Activated effector memory CD4-positive, alpha-beta T cell treated with Interleukin-2 at 50 U/mL for 16 hours (primary cell): Measurements from ENCODE around the gene HS6ST3.
"Not testable (repeated sequence)": the region's sequence is repeated elsewhere in the genome, so short reads cannot be mapped to it uniquely, and the experiment has no call there.

Experiments used
- DNase-seq: peaks from one replicate; pipeline ENCODE4 v3.0.0-alpha.2; 2020

The HS6ST3 gene

GRCh38 chr13:96093296-96094006 lies 3.5 kb downstream of the HS6ST3 start:
- no peak for DNase-seq

DNA sequence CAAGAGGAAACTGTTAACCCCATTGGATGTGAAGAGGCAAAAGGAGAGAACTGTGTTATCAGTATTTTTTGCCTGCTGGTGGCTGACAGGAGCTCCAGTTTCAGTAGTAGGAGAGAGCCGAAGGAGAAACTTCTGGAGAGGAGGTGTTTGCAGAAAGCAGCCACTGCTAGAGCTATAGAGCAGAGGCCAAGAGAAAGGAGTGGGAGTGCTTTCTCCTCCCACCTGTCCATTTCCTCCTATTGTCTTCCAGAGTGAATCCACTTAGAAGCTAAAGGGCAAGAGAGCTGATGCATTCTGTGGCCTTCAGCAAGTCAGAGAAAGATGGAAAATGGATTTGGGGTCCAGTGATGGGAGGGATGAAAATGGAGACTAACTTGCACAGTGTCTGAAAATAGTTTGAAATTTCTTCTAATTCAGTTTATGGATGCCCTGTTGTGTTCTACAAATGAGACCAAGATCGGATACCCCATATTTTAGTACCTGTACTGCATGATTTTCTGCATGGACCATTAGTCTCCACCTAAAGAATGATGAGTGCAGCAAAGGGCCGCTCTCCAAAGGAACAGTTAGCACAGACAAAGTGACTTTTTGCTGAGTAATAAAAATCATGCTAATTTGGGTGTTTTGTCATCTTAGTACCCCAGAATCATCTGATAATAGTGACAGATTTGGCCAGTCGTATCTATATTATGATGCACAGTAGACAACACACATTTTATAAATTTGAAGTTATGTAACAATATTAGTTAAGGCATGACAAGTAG lies 10.7 kb downstream of the HS6ST3 start:
- no peak for DNase-seq

GRCh38 chr13:96104516-96104915 lies 14.6 kb downstream of the HS6ST3 start:
- DNase-seq, result no peak

DNA sequence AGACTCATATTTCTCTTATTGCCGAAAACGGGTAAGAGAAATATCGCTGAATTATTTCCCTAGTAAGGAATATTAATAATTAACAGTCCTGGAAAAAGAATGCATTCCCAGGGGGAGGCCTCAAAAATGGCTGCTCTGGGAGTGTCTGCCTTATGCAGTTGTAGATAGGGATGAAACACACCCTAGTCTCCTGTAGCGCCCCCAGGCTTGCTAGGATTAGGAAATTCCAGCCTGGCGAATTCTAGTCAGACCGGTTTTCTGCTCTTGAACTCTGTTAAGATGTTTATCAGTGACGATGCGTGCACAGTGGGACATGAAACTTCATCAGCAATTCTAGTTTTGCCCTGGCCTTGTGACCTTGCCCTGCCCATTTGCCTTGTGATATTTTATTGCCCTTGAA lies 18.2 kb downstream of the HS6ST3 start:
- not testable (repeated sequence) for DNase-seq

GRCh38 chr13:96109125-96109524 lies 19.2 kb downstream of the HS6ST3 start:
- DNase-seq, result no peak

- DNase-seq, result no peak
These were observed 23.0 kb downstream of the HS6ST3 start for GRCh38 chr13:96112936-96113335.

- DNase-seq, result not testable (repeated sequence)
These were observed 25.5 kb downstream of the HS6ST3 start for GRCh38 chr13:96115368-96115767.

DNA sequence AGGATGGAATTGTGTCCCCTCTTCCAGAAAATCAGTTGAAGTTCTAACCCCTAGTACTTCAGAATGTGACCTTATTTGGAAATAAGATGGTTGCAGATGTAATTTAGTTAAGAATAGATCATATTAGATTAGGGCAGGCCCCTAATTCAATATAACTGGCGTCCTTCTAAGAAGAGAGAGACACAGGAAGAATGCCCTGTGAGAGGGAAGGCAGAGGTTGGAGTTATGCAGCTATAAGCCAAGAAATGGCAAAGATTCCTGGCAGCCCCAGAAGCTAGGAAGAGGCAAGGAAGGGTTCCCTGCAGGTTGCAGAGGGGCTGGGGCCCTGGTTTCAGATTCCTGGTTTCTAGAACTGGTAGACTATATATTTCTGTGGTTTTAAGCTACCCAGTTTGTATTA lies 30.0 kb downstream of the HS6ST3 start:
- DNase-seq, result no peak

DNA sequence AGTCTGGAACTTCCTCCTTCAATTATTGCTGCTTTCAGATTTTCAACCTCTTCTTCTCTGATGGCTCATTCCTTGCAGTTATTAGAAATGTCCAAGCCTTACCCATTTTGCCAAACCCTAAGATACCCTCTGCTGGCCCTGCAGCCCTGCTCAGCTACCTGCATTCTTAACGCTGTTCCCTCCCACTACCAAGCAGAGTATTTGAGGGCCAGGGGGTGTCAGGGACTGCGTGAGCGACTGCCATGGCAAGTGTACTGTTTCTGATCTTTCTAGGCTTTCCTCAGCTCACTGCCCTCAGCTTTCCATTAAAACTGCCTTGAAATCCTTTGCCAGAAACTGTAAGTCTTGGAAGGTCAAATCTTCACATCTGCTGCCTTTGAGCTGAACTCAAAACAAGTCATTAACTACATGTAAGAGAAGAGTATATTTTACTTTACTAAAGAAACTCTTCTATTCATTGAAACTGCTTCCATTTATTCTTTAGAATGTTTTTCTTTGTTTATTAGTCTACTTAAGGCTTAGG lies 41.0 kb downstream of the HS6ST3 start:
- no peak for DNase-seq

- DNase-seq, result no peak
These were observed 51.1 kb downstream of the HS6ST3 start for GRCh38 chr13:96141032-96141431.

GRCh38 chr13:96159725-96160124 lies 69.8 kb downstream of the HS6ST3 start:
- no peak for DNase-seq

DNA sequence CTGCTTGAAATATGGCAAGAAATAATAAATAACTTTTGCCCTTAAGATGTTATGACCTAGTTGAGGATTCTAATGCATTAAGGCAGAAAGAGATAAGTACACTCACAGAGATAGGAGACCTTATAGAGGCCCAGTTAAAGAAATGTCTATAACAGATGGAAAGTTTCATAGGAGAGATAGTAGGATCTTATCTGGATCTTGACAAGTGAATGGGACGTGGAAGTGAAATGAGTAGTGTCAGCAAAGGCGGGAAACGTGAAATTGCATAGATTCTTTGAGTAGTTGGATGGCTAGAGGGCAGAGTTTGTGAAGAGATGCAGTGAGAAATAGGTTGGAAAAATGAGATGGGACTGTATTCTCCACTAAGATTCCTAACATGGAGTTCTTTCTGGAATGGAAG lies 71.2 kb downstream of the HS6ST3 start:
- DNase-seq, result no peak

GRCh38 chr13:96165840-96166239 lies 75.9 kb downstream of the HS6ST3 start:
- no peak for DNase-seq

DNA sequence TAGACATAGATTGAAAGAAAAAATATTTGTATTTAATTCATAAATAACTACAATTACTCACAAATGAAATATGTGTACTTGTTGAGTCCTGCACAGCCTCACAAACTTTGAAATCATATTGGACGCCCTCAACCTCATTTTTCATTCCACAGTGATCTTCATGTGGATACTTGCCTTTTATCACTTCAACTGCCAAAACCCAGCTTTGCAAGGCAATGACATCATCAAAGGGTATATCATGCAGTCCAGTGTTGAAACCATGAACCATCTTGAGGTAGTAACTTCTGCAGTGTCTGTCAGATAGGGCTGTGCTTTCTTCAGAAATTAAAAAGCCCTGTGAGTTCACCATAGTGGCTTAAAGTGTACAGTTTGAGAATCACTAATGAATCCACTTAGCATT lies 82.2 kb downstream of the HS6ST3 start:
- no peak for DNase-seq

DNA sequence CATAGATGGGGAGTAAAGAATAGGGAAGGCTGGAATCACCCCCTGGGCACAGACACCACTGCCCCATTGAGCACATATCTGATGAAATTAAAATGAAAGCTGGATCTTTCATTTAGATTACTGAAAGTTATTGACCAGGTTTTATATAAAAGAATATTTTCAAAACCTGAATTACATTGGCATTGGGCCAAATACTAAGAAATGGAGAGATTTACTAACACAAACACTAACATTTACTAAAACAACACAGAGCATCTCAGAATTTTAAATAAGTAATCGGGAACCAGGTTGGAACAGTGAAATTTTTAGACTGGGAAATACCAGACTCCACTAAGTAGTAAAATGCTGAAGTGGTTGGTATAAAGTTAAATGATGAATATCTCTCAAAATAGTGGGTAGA lies 88.9 kb downstream of the HS6ST3 start:
- no peak for DNase-seq

DNA sequence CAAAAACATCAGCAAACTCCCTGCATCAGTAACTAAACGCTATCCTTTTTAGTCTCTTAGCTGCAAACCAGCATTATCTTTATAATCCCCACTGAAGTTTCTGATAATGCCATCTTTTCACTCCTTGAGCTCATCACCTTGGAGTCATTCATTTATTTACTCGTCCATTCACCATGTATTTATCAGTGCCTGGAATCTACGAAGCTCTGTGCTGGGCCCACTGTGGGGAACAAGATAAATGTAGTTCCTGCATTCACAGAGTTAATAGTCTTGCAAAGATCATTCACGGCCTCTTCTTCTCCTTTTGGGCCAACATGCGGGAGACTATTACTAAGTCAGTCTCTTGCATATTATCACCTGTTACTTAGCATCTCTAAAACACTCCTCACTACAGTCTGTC lies 89.4 kb downstream of the HS6ST3 start:
- DNase-seq, result no peak

DNA sequence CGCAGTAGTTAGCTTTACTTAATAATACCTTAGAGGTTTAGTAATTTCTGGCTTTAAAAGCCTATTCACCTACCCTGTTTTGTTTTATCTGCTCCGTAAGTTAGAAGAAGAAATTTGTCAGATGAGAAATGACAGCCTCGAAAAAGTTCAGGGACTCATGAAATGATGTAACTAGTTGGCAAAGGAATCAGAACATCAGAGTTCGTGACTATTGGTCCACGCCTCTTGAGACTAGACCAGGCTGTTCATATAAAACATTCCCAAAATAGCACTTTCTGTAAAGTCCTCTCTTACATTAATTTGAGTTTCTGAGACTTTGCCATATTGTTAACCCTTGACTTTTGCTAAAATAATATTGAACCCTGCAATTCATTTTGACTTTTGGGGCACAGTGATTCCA lies 92.0 kb downstream of the HS6ST3 start:
- no peak for DNase-seq

- no peak for DNase-seq
These were observed 95.9 kb downstream of the HS6ST3 start for GRCh38 chr13:96185818-96186217.

DNA sequence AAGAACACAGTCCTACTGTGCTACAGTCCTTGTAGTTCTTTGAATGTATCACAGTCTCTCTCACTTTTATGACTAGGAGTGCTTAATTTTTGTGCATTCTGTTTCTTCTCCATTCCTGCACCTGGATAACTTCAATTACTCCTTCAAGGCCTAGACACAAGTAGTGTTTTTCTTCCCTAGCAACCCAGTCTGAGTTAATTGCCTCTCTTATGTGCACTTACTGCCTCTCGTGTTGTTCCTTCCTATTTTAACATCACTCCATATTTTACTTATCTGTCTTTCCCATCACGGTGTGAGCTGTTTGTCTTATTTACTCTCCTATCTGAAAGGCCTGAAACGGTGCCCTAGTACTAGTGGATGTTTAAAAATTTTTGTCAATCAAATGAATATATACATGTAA lies 101.5 kb downstream of the HS6ST3 start:
- no peak for DNase-seq

DNA sequence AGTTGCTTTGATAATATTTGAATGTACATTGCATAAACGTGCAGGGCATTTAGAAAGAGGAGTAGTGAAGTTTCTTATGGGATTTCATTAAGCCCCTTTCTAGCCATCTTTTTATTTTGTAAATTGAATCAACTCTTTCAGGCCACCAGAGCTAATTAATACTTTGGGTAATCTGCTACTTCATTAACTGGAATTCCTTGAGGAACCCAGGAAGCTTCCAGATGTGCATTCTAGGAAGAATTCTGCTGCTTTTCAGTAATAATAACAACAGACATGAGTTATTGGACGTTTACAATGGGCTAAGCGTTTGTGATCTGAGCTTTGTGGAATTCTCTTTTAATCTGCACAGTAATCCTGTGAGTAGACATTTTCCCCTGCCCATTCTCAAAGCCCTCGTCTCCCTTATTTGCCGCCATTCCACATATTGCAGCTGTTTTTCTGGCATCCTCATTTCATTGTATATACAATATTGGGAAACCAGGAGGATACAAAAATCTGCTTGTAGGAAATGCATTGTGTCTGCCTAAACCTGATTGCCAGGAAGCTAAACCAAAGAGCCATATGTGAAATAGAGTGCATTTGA lies 103.9 kb downstream of the HS6ST3 start:
- no peak for DNase-seq

DNA sequence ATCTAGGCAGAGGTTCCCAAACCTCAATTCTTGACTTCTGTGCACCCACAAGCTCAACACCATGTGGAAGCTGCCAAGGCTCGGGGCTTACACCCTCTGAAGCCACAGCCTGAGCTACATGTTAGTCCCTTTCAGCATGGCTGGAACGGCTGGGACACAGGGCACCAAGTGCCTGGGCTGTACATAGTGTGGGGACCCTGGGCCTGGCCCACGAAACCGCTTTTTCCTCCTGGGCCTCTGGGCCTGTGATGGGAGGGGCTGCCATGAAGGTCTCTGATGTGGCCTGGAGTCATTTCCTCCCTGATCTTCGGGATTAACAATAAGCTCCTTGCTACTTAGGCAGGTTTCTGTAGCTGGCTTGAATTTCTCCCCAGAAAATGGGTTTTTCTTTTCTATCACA lies 108.1 kb downstream of the HS6ST3 start:
- DNase-seq, result no peak

DNA sequence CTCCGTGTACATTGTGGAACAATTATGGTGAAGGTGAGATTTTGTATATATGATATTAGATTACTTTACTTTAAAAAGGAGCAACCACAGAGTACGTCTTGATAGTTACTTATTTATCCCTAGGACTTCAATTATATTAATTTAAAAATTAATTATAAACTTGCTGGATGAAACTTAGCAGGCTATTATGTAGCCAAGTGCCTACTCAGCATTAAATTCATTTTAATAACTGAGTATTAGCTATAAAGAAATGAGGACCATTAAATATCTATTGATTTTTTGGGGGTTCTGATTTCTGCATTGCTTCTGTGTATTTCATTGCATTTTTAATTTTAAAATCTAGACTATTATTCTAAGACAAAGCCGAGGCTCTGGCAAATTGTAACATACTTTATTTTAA lies 109.4 kb downstream of the HS6ST3 start:
- DNase-seq, result no peak

GRCh38 chr13:96200810-96201209 lies 110.9 kb downstream of the HS6ST3 start:
- DNase-seq, result no peak

- DNase-seq, result no peak
These were observed 112.4 kb downstream of the HS6ST3 start for GRCh38 chr13:96202315-96202714.
